Measurements from ENCODE around the gene KRT85.

DNA sequence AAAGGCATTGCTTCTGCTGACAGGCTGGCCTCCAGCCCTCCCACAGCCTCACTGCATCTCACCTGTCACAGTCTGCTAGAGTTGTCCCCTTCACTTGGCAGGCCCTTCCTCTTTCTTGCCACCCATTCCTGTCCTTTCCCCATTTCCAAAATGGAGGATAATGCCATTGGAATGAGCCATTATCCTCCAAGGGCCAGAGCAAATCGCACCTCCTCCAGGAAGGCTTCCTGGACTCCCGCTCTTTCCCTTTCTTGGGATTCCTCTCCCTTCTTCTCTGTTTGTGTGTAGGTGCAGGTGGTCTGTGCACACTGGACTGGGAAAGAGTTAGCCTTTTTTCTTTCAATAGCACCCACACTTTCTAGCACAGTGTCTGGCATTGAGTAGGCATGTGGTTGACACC lies 35.1 kb upstream of the KRT85 start:
- no peak for TF ChIP-seq EZH2 (optimal IDR thresholded peaks at IDR 0.05; ENCODE audit: low read depth, low read length)
- TF ChIP-seq, protein P1, sequence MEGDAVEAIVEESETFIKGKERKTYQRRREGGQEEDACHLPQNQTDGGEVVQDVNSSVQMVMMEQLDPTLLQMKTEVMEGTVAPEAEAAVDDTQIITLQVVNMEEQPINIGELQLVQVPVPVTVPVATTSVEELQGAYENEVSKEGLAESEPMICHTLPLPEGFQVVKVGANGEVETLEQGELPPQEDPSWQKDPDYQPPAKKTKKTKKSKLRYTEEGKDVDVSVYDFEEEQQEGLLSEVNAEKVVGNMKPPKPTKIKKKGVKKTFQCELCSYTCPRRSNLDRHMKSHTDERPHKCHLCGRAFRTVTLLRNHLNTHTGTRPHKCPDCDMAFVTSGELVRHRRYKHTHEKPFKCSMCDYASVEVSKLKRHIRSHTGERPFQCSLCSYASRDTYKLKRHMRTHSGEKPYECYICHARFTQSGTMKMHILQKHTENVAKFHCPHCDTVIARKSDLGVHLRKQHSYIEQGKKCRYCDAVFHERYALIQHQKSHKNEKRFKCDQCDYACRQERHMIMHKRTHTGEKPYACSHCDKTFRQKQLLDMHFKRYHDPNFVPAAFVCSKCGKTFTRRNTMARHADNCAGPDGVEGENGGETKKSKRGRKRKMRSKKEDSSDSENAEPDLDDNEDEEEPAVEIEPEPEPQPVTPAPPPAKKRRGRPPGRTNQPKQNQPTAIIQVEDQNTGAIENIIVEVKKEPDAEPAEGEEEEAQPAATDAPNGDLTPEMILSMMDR (IDR thresholded peaks at IDR 0.05; ENCODE audit: low read length) = no peak
